Measurements from ENCODE around the gene BCKDHB. TPM values are rescaled to one million over a fixed set of nuclear protein-coding genes. Genes with fewer than 3 reads are reported as not detected.

The BCKDHB gene
- total and polyA plus RNA-seq, 10 donors: 6.3 to 16.4 (median 11.0) TPM

DNA sequence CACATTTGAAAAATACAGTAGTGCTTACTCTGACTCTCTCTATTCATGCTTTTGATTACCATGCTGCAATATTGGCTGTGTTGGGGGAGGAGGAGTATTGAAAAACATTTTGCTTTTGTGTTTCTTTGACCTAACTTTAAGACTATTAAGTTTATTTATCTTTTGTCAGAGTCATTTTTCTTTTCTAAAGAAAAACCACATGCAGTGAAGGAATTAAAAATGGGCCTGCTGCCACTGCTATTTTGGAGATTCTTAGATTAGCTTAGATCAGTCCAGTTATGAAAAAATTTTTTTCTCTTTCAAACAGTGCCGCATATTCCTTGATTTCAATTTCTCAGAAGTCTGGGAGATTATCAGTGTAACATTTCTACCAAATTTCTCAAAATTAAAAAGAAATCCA lies 36.1 kb downstream of the BCKDHB start:
- WGBS, 5 donors: 78 to 90% (median 87%) methylated on average over 1 of the region's 1 CpG
- no peak for TF ChIP-seq CTCF (IDR thresholded peaks at IDR 0.05 in 8 of 11, conservative IDR thresholded peaks at IDR 0.05 in 3 of 11)
- no peak for TF ChIP-seq POLR2A (IDR thresholded peaks at IDR 0.05)
- no peak for TF ChIP-seq POLR2AphosphoS5 (IDR thresholded peaks at IDR 0.05)
- no peak overlapping the region for H3K4me3 ChIP-seq
- no peak for DNase-seq
- peaks cover 0 to 23% (median 0%) of the 10 kb centered on the region in 6 donors for H3K36me3 ChIP-seq
- H3K27me3 ChIP-seq (replicated peaks in 1 of 7): no peaks in the 10 kb centered on the region
- H3K4me1 ChIP-seq: peaks cover 0 to 13% (median 0%) of the 10 kb centered on the region in 6 donors
- intact Hi-C loops (cut with DNase I; ENCODE audit: low total_unique reads): no loop called here
- no peak overlapping the region for H3K27ac ChIP-seq
- H3K9me3 ChIP-seq: peaks cover 0 to 5% (median 0%) of the 10 kb centered on the region in 8 donors

GRCh38 chr6:80143419-80143937 lies 37.0 kb downstream of the BCKDHB start:
- peaks cover 0 to 13% (median 0%) of the 10 kb centered on the region in 6 donors for H3K4me1 ChIP-seq
- no peak for DNase-seq
- 50 to 69% (median 61%) methylated on average over 3 of the region's 3 CpGs for WGBS, 5 donors
- no peaks in the 10 kb centered on the region for H3K9me3 ChIP-seq
- peaks cover 0 to 20% (median 0%) of the 10 kb centered on the region in 6 donors for H3K36me3 ChIP-seq
- TF ChIP-seq POLR2AphosphoS5 (IDR thresholded peaks at IDR 0.05) (no peak), CTCF (IDR thresholded peaks at IDR 0.05 in 8 of 11, conservative IDR thresholded peaks at IDR 0.05 in 3 of 11) (no peak), POLR2A (IDR thresholded peaks at IDR 0.05) (no peak)
- H3K27ac ChIP-seq: no peak overlapping the region
- no peak overlapping the region for H3K4me3 ChIP-seq
- H3K27me3 ChIP-seq (replicated peaks in 1 of 7): no peaks in the 10 kb centered on the region
- intact Hi-C loops (cut with DNase I; ENCODE audit: low total_unique reads): no loop called here

DNA sequence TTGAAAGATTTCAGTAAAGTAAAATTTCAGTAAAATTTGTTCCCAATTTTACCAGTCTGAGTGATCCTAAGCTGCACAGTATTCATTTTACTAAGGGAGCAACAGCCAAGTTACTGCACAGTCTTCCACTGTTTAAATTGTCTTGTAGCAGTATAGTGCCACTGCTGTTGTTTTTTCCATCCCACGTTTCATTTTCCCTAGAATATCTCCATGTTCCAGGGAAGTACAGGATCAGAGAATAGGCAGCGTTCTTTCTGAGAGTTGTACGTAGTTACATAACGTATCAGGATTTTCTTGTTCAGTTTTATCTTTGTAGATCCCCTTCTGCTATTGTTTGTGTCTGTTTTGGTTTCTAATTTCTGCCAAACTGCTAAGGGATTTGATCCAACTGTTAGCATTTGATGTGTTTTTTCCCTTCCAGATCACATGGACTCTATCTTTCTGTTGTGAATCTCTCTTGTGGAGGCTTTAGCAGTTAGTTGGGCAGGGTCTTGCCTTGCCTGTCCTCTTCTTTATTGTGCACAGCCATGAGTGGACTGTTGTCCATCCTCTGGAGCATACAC lies 38.4 kb downstream of the BCKDHB start:
- no peak overlapping the region for H3K4me3 ChIP-seq
- DNase-seq: no peak
- TF ChIP-seq POLR2AphosphoS5 (IDR thresholded peaks at IDR 0.05) (no peak), CTCF (IDR thresholded peaks at IDR 0.05 in 8 of 11, conservative IDR thresholded peaks at IDR 0.05 in 3 of 11) (no peak), POLR2A (IDR thresholded peaks at IDR 0.05) (no peak)
- H3K4me1 ChIP-seq: peaks cover 0 to 13% (median 0%) of the 10 kb centered on the region in 6 donors
- 85 to 96% (median 90%) methylated on average over 4 of the region's 4 CpGs for WGBS, 5 donors
- intact Hi-C loops (cut with DNase I; ENCODE audit: low total_unique reads): no loop called here
- peaks cover 0 to 20% (median 0%) of the 10 kb centered on the region in 6 donors for H3K36me3 ChIP-seq
- H3K27me3 ChIP-seq (replicated peaks in 1 of 7): no peaks in the 10 kb centered on the region
- no peaks in the 10 kb centered on the region for H3K9me3 ChIP-seq
- no peak overlapping the region for H3K27ac ChIP-seq

GRCh38 chr6:80145509-80145908 lies 39.0 kb downstream of the BCKDHB start:
- no peak for DNase-seq
- TF ChIP-seq CTCF (IDR thresholded peaks at IDR 0.05 in 8 of 11, conservative IDR thresholded peaks at IDR 0.05 in 3 of 11): no peak
- no peak for TF ChIP-seq POLR2A (IDR thresholded peaks at IDR 0.05)
- TF ChIP-seq POLR2AphosphoS5 (IDR thresholded peaks at IDR 0.05): no peak
- H3K4me1 ChIP-seq: peaks cover 0 to 13% (median 0%) of the 10 kb centered on the region in 6 donors
- H3K4me3 ChIP-seq: no peak overlapping the region
- intact Hi-C loops (cut with DNase I; ENCODE audit: low total_unique reads): no loop called here
- H3K9me3 ChIP-seq: no peaks in the 10 kb centered on the region
- no peak overlapping the region for H3K27ac ChIP-seq
- peaks cover 0 to 20% (median 0%) of the 10 kb centered on the region in 6 donors for H3K36me3 ChIP-seq
- H3K27me3 ChIP-seq (replicated peaks in 1 of 7): no peaks in the 10 kb centered on the region
